KMS-11 (cell line): Measurements from ENCODE around the gene S100A2.

ENCODE experiments used
- H2AFZ ChIP-seq: fragments of 200-600 bp; sonication (generic); 2 replicates; pipeline ENCODE4 v1.6.1; 2016; ENCODE audit warnings: antibody characterized with exemption, mixed run types, low read depth
- H3K27ac ChIP-seq: fragments of 200-600 bp; sonication (generic); 2 replicates; pipeline ENCODE4 v1.6.1; 2016; ENCODE audit warnings: mild to moderate bottlenecking, mixed run types
- H3K27me3 ChIP-seq: fragments of 200-600 bp; sonication (generic); 2 replicates; pipeline ENCODE4 v1.6.1; 2017; ENCODE audit warnings: mild to moderate bottlenecking, low read depth, mixed run types, moderate library complexity; ENCODE audit not compliant: insufficient read depth
- H3K36me3 ChIP-seq: fragments of 200-600 bp; sonication (generic); 2 replicates; pipeline ENCODE4 v1.6.1; 2017; ENCODE audit warnings: mild to moderate bottlenecking, mixed run types; ENCODE audit not compliant: insufficient read depth
- H3K4me1 ChIP-seq: fragments of 200-600 bp; sonication (generic); 2 replicates; pipeline ENCODE4 v1.6.1; 2016; ENCODE audit warnings: mild to moderate bottlenecking, low read depth, mixed run types; ENCODE audit not compliant: poor library complexity, severe bottlenecking
- H3K4me2 ChIP-seq: fragments of 200-600 bp; sonication (generic); 2 replicates; pipeline ENCODE4 v1.7.0; 2016; ENCODE audit warnings: mild to moderate bottlenecking, mixed run types
- H3K4me3 ChIP-seq: fragments of 200-600 bp; sonication (generic); IDR thresholded peaks from 2 replicates; pipeline ENCODE4 v1.6.1; 2017; ENCODE audit warnings: low read depth, low read length, mixed read lengths; ENCODE audit not compliant: insufficient read depth
- H3K79me2 ChIP-seq: fragments of 200-600 bp; sonication (generic); 2 replicates; pipeline ENCODE4 v1.6.1; 2016; ENCODE audit warnings: low read depth, mixed run types; ENCODE audit not compliant: insufficient read depth
- H3K9ac ChIP-seq: fragments of 200-600 bp; sonication (generic); 2 replicates; pipeline ENCODE4 v1.6.1; 2016; ENCODE audit warnings: mild to moderate bottlenecking, mixed run types
- H4K20me1 ChIP-seq: fragments of 200-600 bp; sonication (generic); 2 replicates; pipeline ENCODE4 v1.6.1; 2016; ENCODE audit warnings: mild to moderate bottlenecking, mixed run types; ENCODE audit not compliant: insufficient read depth
- TF ChIP-seq, protein P1 (sequence below): fragments of 200-600 bp; sonication (generic); conservative IDR thresholded peaks from 2 replicates; pipeline ENCODE4 v1.6.1; 2017; ENCODE audit warnings: low read depth, mild to moderate bottlenecking, antibody characterized with exemption, low read length, moderate library complexity, mixed read lengths

S100A2 gene

DNA sequence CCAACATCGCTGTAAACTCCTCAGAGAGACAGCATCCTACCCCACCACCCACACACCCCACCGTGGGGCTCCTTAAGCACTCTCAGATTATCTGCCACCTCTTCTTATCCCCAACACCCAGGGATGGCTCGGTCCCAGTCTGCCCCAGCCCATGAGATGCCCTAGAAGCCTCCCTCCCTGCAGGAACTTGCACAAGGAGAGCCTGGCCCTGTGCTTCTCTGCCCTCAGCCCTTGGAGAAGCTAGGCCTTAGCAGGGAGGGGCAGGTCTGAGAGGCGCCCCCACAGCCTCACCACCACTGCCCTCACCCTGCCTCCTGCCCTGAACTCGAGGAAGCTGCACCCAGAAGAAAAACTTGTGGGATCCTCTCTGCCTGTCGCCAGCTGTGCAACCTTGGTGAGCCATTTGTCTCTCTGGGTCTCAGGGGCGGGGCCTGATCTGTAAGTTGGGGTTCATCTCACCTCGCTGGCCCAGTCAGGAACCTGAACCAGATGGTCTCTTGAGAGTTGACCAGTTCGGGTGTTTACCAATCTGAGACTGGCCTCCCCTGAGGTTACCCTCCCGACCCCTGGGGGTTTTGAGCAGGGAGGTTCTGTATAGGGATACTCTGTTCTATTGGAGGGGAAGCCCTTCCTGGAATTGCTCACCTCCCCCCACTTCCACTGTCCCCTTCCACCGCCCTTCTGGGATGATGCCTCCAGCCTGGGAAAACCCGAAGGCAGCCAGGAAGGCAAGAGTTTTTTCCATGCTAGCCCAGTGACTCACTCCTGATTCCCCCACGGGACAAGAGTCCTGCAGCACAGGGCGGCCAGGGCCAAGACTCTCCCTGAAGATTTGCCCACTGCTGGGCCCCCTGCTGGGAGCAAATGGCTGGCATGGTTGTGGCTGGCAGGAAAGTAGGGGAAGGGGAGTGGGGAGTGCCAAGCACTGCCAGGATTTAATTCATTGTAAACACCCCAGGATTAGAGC, 16.6 kb downstream of the S100A2 start, which contains the start of gene S100A3:
TSS of gene S100A3 (minus strand) at position 537 of the 967 bp plus-strand sequence. CDS start 773 bp downstream, outside the sequence.
- Histone ChIP-seq H4K20me1 (no peaks in the 10 kb centered on the region), H3K9ac (no peak within 1 kb of the TSS), H3K4me3 (no peak within 1 kb of the TSS), H3K36me3 (no peaks in the 10 kb centered on the region), H3K4me2 (no peak within 1 kb of the TSS), H3K27me3 (no peaks in the 10 kb centered on the region), H3K79me2 (no peaks in the 10 kb centered on the region), H3K27ac (no peak within 1 kb of the TSS), H3K4me1 (peaks cover 25% of the 10 kb centered on the region), H2AFZ (no peak within 1 kb of the TSS)
- TF ChIP-seq, protein P1, sequence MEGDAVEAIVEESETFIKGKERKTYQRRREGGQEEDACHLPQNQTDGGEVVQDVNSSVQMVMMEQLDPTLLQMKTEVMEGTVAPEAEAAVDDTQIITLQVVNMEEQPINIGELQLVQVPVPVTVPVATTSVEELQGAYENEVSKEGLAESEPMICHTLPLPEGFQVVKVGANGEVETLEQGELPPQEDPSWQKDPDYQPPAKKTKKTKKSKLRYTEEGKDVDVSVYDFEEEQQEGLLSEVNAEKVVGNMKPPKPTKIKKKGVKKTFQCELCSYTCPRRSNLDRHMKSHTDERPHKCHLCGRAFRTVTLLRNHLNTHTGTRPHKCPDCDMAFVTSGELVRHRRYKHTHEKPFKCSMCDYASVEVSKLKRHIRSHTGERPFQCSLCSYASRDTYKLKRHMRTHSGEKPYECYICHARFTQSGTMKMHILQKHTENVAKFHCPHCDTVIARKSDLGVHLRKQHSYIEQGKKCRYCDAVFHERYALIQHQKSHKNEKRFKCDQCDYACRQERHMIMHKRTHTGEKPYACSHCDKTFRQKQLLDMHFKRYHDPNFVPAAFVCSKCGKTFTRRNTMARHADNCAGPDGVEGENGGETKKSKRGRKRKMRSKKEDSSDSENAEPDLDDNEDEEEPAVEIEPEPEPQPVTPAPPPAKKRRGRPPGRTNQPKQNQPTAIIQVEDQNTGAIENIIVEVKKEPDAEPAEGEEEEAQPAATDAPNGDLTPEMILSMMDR = no peak

DNA sequence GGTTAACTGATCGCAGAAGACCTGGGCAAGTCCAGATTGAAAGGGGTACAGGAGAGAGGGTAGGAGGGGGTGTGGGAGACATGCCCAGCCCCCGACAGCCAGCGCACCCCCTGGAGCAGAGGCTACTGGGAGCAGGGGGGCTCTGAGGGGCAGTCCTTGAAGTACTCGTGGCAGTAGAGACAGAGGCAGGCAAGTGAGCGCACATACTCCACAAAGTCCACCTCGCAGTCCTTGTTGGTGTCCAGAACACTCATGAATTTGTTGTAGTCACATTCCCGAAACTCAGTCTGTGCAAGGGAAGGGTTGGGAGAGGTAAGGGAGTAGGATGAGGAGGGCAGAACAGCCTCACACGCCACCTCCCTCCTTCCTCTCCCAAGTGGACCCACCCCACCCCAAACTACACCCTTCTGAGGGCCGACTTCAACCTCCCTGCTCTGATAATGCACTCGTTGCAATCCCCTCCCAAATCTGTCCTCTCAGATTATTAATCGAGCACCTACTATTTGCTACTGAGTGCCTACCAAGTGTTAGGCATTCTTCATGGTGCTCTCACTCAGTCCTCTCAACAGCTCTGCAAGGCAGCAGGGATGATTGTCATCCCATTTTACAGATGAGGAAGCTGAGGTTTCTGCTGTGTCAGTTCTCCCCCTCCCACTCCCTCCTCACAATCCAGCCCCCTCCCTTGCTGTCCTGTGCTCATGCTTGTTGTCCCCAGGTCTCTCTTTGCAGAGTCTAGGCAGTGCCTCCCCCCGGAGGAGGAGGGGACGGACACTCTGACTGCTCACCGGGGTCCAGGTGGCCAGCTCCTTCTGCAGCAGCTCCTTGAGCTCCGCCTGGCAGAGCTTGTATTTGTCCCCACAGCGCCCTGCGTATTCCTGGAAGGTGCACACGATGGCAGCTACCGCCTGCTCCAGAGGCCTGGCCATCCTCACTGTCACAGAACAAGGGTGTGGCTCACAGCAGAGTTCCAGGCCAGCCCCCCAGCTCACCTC, 17.8 kb downstream of the S100A2 start:
- TF ChIP-seq, protein P1 = no peak
- no peak overlapping the region for H3K4me2 ChIP-seq
- no peak overlapping the region for H3K27ac ChIP-seq
- no peaks in the 10 kb centered on the region for H3K36me3 ChIP-seq
- no peak overlapping the region for H2AFZ ChIP-seq
- H3K79me2 ChIP-seq = no peaks in the 10 kb centered on the region
- H3K4me1 ChIP-seq = peaks cover 28% of the 10 kb centered on the region
- H3K9ac ChIP-seq = no peak overlapping the region
- H3K4me3 ChIP-seq = no peak overlapping the region
- no peaks in the 10 kb centered on the region for H3K27me3 ChIP-seq
- no peaks in the 10 kb centered on the region for H4K20me1 ChIP-seq

GRCh38 chr1:153546796-153547559, 18.7 kb downstream of the S100A2 start:
- TF ChIP-seq, protein P1 = no peak
- Histone ChIP-seq H3K4me3 (no peak overlapping the region), H3K9ac (no peak overlapping the region), H3K27me3 (no peaks in the 10 kb centered on the region), H4K20me1 (no peaks in the 10 kb centered on the region), H3K27ac (no peak overlapping the region), H3K36me3 (no peaks in the 10 kb centered on the region), H3K79me2 (no peaks in the 10 kb centered on the region), H3K4me1 (peaks cover 28% of the 10 kb centered on the region), H2AFZ (no peak overlapping the region), H3K4me2 (no peak overlapping the region)

- Histone ChIP-seq H3K9ac (peak overlapping the region; percentile 62; the same call in 1 of the 2 replicates), H2AFZ (peak overlapping the region; percentile 95; the same call in 1 of the 2 replicates), H3K36me3 (no peaks in the 10 kb centered on the region), H3K4me1 (peaks cover 28% of the 10 kb centered on the region), H4K20me1 (no peaks in the 10 kb centered on the region), H3K4me2 (no peak overlapping the region; the same call in 1 of the 2 replicates), H3K27ac (peak overlapping the region; percentile 68; the same call in 1 of the 2 replicates), H3K79me2 (no peaks in the 10 kb centered on the region), H3K27me3 (no peaks in the 10 kb centered on the region), H3K4me3 (no peak overlapping the region)
- TF ChIP-seq, protein P1 = no peak
Measured at GRCh38 chr1:153546371-153546770, 19.3 kb downstream of the S100A2 start.
